Calu3 (cell line): ENCODE data around the gene CD274. TPM values are rescaled to one million over a fixed set of nuclear protein-coding genes. Genes with fewer than 3 reads are reported as not detected.

Experiments
- BruUV-seq: library from RNA; stranded (reverse); fragments of 400-500 nt; replicated peaks from 2 replicates; lab custom pipeline; 2021; lab: Mats Ljungman, UMichigan
- CTCF ChIA-PET: fragments of 300-600 bp; sonication (Branson Sonifier 250); formaldehyde crosslinking; loops from one replicate; lab custom pipeline; 2022; ENCODE audit warnings: antibody characterized with exemption; lab: Charles Lee
- DNase-seq: peaks from one replicate; pipeline ENCODE4 v3.0.0; 2022
- H3K27ac Mint-ChIP-seq: one replicate; pipeline ENCODE4 v1.8.0; 2022; ENCODE audit warnings: mixed read lengths; ENCODE audit not compliant: unreplicated experiment
- H3K27me3 Mint-ChIP-seq: one replicate; pipeline ENCODE4 v1.8.0; 2022; ENCODE audit warnings: mixed read lengths; ENCODE audit not compliant: unreplicated experiment
- H3K36me3 Mint-ChIP-seq: one replicate; pipeline ENCODE4 v1.8.0; 2022; ENCODE audit warnings: mild to moderate bottlenecking, moderate library complexity, mixed read lengths; ENCODE audit not compliant: insufficient read depth, unreplicated experiment
- H3K4me1 Mint-ChIP-seq: one replicate; pipeline ENCODE4 v1.8.0; 2022; ENCODE audit warnings: mild to moderate bottlenecking, low read depth, mixed read lengths; ENCODE audit not compliant: unreplicated experiment
- H3K4me3 Mint-ChIP-seq: one replicate; pipeline ENCODE4 v1.8.0; 2022; ENCODE audit warnings: mild to moderate bottlenecking, low read depth, moderate library complexity, mixed read lengths; ENCODE audit not compliant: unreplicated experiment
- H3K9me3 Mint-ChIP-seq: one replicate; pipeline ENCODE4 v1.8.0; 2022; ENCODE audit warnings: low read depth, mixed read lengths; ENCODE audit not compliant: unreplicated experiment
- intact Hi-C: fragments of 100-400 bp; cut with micrococcal nuclease; formaldehyde crosslinking; loops from one replicate; pipeline ENCODE4 v1.10.0; 2022; ENCODE audit not compliant: unreplicated experiment
- total RNA-seq: library from RNA; stranded (reverse); gene quantifications from 2 replicates; pipeline ENCODE4 v1.2.3, GENCODE V29; 2022
- TF ChIP-seq, protein P1 (sequence below): fragments of 200-600 bp; IDR thresholded peaks from one replicate; pipeline ENCODE4 v1.8.0; 2022; ENCODE audit warnings: antibody characterized with exemption; ENCODE audit not compliant: unreplicated experiment

The CD274 gene
- total RNA-seq, 1 experiment from 2014 or later: 1.9 TPM

DNA sequence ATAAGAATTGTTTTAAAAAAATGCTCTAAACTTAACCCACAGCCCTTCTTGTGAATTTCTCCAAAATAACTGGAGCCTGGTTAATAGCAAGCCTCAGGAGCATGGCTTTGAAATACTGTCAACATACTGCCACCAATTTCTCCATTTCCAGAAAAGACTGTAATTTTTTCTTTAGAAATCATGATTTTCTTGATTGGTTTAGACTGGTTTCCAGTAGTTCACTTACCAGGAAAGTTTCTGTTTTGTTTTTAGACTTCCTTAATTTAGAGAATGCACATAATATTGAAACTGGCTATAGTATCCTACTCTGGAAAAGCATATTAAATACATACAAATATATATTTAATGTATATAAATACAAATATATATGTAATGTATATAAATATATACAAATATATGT, 4.5 kb upstream of the CD274 start:
- no peaks in the 10 kb centered on the region for H3K9me3 Mint-ChIP-seq
- H3K36me3 Mint-ChIP-seq: peaks cover 7% of the 10 kb centered on the region
- no peak overlapping the region for H3K4me3 Mint-ChIP-seq

GRCh38 chr9:5446451-5447236, 3.7 kb upstream of the CD274 start:
- intact Hi-C loops: loop anchor here (10.0 kb wide), 1 partner anchor 692 kb away; no protein-coding TSS in a partner anchor
- H3K9me3 Mint-ChIP-seq: no peaks in the 10 kb centered on the region
- H3K36me3 Mint-ChIP-seq: peaks cover 7% of the 10 kb centered on the region
- no peaks in the 10 kb centered on the region for H3K27me3 Mint-ChIP-seq
- TF ChIP-seq, protein P1, sequence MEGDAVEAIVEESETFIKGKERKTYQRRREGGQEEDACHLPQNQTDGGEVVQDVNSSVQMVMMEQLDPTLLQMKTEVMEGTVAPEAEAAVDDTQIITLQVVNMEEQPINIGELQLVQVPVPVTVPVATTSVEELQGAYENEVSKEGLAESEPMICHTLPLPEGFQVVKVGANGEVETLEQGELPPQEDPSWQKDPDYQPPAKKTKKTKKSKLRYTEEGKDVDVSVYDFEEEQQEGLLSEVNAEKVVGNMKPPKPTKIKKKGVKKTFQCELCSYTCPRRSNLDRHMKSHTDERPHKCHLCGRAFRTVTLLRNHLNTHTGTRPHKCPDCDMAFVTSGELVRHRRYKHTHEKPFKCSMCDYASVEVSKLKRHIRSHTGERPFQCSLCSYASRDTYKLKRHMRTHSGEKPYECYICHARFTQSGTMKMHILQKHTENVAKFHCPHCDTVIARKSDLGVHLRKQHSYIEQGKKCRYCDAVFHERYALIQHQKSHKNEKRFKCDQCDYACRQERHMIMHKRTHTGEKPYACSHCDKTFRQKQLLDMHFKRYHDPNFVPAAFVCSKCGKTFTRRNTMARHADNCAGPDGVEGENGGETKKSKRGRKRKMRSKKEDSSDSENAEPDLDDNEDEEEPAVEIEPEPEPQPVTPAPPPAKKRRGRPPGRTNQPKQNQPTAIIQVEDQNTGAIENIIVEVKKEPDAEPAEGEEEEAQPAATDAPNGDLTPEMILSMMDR: no peak
- no peak for DNase-seq
- H3K27ac Mint-ChIP-seq: no peak overlapping the region
- BruUV-seq: no TSS peak
- H3K4me3 Mint-ChIP-seq: no peak overlapping the region
- CTCF ChIA-PET: no interaction called here
- H3K4me1 Mint-ChIP-seq: peaks cover 33% of the 10 kb centered on the region

More for the DNA sequence above, 4.5 kb upstream of the CD274 start:
- no TSS peak for BruUV-seq
- no peaks in the 10 kb centered on the region for H3K27me3 Mint-ChIP-seq
- peaks cover 33% of the 10 kb centered on the region for H3K4me1 Mint-ChIP-seq
- CTCF ChIA-PET: no interaction called here
- H3K27ac Mint-ChIP-seq: no peak overlapping the region
- DNase-seq: no peak
- TF ChIP-seq, protein P1: no peak
- intact Hi-C loops: loop anchor here (10.0 kb wide), 1 partner anchor 691 kb away; no protein-coding TSS in a partner anchor

DNA sequence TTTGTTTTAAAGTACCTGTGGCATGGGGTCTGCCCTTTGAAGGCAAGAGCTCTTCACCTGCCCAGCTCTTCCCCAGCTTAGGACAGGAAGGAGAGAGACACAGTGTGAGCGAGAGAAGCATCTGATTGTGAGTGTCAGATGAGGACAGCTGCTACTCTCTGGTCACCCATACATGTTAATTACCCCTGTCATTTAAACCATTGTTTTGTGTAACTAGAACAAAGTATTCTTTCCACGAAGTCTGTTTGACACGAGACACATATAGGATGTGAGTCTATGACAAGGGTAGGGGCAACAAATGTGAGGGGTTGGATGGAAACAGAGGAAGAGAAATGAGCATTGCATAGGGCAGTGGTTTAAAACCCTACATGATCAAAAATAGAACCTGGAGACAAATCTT, 3.0 kb upstream of the CD274 start:
- CTCF ChIA-PET: no interaction called here
- H3K36me3 Mint-ChIP-seq: peaks cover 7% of the 10 kb centered on the region
- H3K4me3 Mint-ChIP-seq: no peak overlapping the region
- H3K27me3 Mint-ChIP-seq: no peaks in the 10 kb centered on the region
- no TSS peak for BruUV-seq
- no peaks in the 10 kb centered on the region for H3K9me3 Mint-ChIP-seq
- intact Hi-C loops: loop anchor here (10.0 kb wide), 1 partner anchor 693 kb away; no protein-coding TSS in a partner anchor
- TF ChIP-seq, protein P1: no peak
- H3K4me1 Mint-ChIP-seq: peaks cover 33% of the 10 kb centered on the region
- H3K27ac Mint-ChIP-seq: no peak overlapping the region
- no peak for DNase-seq

- no TSS peak for BruUV-seq
- peaks cover 7% of the 10 kb centered on the region for H3K36me3 Mint-ChIP-seq
- H3K4me3 Mint-ChIP-seq: no peak overlapping the region
- intact Hi-C loops: loop anchor here (10.0 kb wide), 1 partner anchor 693 kb away; no protein-coding TSS in a partner anchor
- no peaks in the 10 kb centered on the region for H3K9me3 Mint-ChIP-seq
- H3K27me3 Mint-ChIP-seq: no peaks in the 10 kb centered on the region
- DNase-seq: no peak
- CTCF ChIA-PET: no interaction called here
- H3K27ac Mint-ChIP-seq: no peak overlapping the region
- peaks cover 33% of the 10 kb centered on the region for H3K4me1 Mint-ChIP-seq
- TF ChIP-seq, protein P1: no peak
Measured at GRCh38 chr9:5448016-5448415, 2.3 kb upstream of the CD274 start.
